HG02885 (cell line): Measurements from ENCODE around the gene PCDHA1.

Source experiments
- ATAC-seq: cut with Tn5 transposase; IDR thresholded peaks from one replicate; pipeline ENCODE4 v1.9.1; 2021; ENCODE audit warnings: mild to moderate bottlenecking; ENCODE audit not compliant: unreplicated experiment, poor library complexity

The PCDHA1 gene

GRCh38 chr5:140978260-140978659 is 192.3 kb downstream of the PCDHA1 start:
- no peak for ATAC-seq

DNA sequence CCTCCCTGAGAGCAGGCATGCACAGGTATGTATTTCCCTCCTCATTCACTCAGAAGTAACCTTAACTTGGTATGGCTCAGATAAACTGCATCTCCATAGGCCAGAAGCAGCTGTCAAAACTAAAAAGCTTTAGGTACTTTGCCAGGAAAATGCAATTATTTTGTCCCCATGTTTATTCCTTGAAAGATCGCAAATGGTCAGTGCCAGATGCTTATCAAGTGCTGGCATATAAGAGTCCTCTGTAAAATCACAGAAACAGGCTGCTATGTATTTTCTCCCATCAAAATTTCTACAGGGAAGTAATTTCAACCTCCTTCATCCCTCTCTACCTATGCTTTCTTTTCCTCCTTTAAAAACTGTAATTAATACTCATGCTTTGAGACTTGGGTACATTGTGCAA is 193.0 kb downstream of the PCDHA1 start:
- ATAC-seq: no peak

DNA sequence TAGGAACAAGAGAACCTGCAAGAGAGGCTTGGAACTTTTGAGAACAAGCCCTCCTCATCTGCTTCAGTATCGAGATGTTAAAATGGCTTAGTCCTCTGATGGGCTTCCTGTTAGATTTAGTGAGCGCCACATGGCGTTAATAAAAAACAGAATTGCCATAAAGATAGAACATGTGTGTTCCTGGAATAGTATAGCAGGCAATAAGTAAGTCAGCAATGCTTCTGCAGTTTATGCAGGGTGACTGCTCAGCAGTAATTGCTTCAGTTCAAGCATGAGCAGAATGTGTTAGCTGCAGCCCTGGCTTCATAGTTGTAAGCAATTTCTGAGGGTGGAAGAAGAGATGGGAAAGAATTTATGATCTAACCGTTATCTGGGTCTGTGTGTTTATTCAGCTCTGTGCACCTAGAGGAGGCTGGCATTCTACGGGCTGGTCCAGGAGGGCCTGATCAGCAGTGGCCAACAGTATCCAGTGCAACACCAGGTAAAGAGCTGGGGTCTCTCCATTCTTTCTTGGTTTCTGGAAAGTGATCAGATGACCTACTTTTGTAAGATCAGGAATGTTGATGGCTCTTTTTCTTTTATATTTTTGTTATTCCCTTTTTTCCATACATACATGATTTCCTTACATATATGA is 196.3 kb downstream of the PCDHA1 start:
- ATAC-seq: no peak

DNA sequence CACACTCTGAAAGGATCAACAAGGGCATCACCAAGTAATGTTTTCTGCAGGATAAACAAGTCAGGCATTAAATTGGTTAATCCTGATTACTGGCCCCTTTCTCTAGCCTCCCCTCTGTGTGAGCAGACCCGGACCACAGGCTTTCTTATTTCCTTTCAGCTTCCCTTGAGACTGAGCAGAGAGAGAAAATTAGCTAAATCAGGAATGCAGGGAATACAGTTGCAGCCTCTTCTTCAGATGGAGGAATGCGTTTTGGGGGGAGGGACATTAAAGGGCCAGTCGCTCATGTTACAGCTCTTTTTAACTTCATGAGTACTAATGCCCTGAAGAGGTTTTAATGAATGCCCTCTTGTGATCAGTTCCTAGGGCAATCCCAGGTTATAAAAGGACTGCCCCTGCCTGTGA is 200.2 kb downstream of the PCDHA1 start:
- ATAC-seq: no peak

- ATAC-seq: no peak
These were observed 202.2 kb downstream of the PCDHA1 start for GRCh38 chr5:140988100-140988499.

DNA sequence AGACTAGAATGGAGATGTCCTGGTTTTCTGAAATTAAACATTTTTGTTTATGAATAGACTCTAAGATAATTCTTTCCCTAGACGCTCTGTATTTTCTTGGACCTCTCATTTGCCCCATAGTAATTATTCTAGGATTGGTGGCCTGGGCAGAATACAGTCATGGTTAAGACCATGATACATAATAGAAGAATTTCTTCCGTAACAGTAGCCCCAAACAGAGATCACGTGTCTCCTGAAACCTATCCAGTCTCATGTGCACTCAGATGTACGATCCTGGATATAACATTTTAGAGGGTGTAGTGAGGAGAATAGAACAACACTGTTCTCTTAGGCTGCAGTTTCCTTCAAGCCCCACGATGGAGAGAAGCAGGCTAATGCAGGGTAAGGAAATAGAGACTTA is 202.7 kb downstream of the PCDHA1 start:
- no peak for ATAC-seq

GRCh38 chr5:140989254-140990020 is 203.5 kb downstream of the PCDHA1 start:
- ATAC-seq: no peak

- no peak for ATAC-seq
These were observed 206.9 kb downstream of the PCDHA1 start for GRCh38 chr5:140992828-140993227.

DNA sequence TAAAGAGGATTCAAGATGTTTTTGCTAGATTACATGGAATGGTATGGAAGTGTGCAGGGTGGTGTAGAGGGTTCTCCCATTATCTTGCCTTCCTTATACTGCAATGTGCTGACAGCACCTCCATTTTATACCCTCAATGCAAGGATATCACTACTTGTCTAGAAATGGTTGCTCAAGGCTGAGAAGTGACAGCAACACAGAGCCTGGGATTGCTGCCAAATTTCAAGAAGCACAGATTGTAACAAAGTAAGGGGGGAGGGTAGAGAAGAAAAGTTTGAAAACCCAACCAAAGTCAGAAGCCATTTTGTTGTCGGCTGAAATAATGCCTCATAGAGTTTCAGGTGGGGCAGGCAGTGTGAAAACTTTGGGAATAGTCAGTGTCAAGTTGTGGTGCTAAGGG is 210.1 kb downstream of the PCDHA1 start:
- ATAC-seq: no peak

DNA sequence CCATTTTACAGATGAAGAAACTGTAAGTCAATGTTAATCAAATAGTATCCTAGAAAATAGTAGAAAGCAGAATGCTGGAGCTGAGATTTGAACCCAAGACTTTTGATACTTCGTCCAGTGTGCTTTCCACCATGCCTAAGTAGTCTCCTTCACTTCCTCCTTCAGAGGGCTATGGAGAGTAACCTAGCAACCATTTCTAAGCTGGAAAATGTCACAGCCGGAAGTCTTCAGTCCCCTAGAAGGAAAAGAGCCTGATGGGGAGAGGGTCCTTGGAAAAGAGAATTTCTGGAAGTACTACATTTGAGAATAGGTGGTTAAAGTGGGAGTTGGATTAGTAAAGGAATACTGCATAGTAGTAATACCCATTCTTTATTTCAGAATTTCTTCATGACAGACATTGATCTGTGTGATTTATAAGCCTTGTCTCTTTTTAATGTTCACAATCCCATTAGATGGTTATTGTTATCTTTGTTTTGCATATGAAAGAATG is 213.0 kb downstream of the PCDHA1 start:
- ATAC-seq: no peak

- ATAC-seq: no peak
These were observed 215.5 kb downstream of the PCDHA1 start for GRCh38 chr5:141001446-141001843.

GRCh38 chr5:141001844-141002604 is 216.1 kb downstream of the PCDHA1 start:
- no peak for ATAC-seq

- ATAC-seq: no peak
These were observed 216.6 kb downstream of the PCDHA1 start for GRCh38 chr5:141002605-141002965.

DNA sequence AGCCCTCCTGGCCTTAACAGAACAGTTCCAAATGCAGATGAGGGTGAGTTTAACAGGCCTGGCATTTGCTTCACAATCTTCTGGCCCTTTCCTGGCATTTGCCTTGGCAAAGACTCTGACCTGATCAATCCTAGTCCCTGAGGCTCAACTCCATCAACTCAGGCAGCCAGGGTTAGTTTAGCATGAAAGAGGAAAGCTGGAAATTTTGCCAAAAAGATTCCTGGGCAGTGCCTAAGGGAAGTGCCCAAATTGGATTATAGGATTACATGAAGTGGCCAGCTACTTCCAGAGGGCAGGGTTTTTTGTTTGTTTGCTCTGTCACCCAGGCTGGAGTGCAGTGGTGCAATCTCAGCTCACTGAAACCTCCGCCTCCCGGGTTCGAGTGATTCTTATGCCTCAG is 217.1 kb downstream of the PCDHA1 start:
- ATAC-seq: no peak

- no peak for ATAC-seq
These were observed 218.1 kb downstream of the PCDHA1 start for GRCh38 chr5:141003791-141004611.

DNA sequence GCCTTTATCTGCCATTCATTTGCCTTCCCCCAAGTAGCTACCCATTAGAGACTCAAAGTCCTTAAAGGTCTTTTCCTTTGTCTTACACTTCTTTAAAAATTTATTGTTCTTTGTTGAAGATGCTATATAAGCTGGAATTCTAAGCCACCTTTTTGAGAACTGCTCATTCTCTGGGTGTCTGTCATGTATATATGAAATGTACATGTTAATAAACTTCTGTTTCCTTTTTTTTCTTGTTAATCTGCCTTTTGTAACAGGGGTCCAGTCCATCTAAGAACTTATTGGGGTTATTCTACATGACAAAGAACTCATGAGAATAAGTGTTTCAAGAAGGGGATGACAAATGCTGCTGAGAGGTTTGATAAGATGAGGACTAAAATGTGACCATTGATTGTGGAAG is 221.9 kb downstream of the PCDHA1 start:
- ATAC-seq: no peak

GRCh38 chr5:141010047-141010793 is 224.3 kb downstream of the PCDHA1 start:
- no peak for ATAC-seq

- ATAC-seq: no peak
These were observed 232.0 kb downstream of the PCDHA1 start for GRCh38 chr5:141017943-141018342.

DNA sequence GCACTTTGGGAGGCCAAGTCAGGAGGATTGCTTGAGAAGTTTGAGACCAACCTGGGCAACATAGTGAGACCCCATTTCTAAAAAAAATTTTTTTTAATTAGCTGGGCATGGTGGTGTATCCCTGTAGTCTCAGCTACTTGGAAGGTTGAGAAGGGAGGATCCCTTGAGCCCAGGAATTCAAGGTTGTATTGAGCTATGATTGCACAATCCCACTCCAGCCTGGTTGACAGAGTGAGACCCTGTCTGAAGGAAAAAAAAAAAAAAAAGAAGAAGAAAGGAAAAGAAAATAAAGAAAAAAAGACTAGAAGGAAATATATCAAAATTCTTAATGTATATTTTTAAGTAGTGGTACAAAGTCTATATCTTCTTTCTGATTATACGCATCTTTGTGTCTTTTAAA is 236.4 kb downstream of the PCDHA1 start:
- ATAC-seq: no peak

- no peak for ATAC-seq
These were observed 245.1 kb downstream of the PCDHA1 start for GRCh38 chr5:141031006-141031405.
